Hepatocyte (in vitro differentiated cells): ENCODE measurements around the gene PRDM16.

ENCODE experiments used
- EZH2 ChIP-seq: fragments of 200-600 bp; sonication (generic); IDR thresholded peaks from 2 replicates; pipeline ENCODE4 v1.6.1; 2016; ENCODE audit warnings: antibody characterized with exemption, mild to moderate bottlenecking, borderline replicate concordance
- EZH2phosphoT487 ChIP-seq: fragments of 200-600 bp; sonication (generic); IDR thresholded peaks from one replicate; pipeline ENCODE4 v1.6.1; 2018; ENCODE audit warnings: antibody characterized with exemption, mild to moderate bottlenecking, low read depth, moderate library complexity; ENCODE audit not compliant: unreplicated experiment, severe bottlenecking
- TF ChIP-seq, protein P1 (sequence below): fragments of 200-600 bp; sonication (generic); IDR thresholded peaks from 2 replicates; pipeline ENCODE4 v1.5.1; 2016; ENCODE audit warnings: antibody characterized with exemption, mild to moderate bottlenecking; ENCODE audit not compliant: poor library complexity

DNA sequence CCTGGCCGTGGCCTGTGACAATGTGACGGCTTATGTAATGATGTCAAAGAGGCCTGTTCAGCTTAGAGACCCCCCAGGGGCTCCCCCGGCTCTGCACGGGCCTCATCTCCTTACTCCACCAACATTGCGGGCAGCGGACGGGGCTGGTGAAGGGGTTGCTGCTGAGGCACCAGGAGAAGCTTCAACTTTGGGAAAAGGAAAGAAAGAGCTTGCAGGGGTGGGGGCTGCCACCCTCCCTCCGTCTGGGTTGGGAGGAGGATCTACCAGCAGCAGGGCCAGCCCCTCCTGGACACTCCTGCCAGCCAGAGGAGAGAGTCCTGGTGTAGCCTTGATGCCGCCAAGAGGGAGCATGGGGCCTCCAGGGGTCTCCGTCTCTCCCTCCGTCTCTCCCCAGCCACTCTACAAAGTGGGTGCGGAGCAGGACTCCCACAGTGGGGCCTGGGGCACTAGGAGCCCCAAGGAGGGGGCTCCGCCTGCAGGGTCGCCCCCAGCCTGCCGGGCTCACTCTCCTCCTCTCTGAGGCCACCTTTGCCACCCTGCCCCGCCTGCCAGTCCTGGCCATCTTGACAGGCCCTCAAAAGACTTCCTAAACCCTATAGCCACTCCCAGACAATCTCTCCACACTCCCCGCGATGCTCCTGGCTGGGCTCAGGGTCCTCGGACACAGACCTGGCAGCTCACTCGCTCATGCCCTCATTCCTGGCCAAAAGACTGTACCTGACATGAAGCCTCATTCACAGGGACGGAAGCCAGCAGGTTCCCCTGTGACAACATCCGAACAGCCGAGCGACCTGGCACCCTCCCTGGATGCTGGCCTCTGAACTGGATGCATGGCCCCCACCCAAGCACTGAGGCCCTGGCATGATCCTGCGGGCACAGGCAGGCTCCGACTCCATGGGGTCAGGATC is 255.0 kb downstream of the PRDM16 start:
- TF ChIP-seq, protein P1, sequence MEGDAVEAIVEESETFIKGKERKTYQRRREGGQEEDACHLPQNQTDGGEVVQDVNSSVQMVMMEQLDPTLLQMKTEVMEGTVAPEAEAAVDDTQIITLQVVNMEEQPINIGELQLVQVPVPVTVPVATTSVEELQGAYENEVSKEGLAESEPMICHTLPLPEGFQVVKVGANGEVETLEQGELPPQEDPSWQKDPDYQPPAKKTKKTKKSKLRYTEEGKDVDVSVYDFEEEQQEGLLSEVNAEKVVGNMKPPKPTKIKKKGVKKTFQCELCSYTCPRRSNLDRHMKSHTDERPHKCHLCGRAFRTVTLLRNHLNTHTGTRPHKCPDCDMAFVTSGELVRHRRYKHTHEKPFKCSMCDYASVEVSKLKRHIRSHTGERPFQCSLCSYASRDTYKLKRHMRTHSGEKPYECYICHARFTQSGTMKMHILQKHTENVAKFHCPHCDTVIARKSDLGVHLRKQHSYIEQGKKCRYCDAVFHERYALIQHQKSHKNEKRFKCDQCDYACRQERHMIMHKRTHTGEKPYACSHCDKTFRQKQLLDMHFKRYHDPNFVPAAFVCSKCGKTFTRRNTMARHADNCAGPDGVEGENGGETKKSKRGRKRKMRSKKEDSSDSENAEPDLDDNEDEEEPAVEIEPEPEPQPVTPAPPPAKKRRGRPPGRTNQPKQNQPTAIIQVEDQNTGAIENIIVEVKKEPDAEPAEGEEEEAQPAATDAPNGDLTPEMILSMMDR, result no peak
- TF ChIP-seq EZH2 (no peak), EZH2phosphoT487 (no peak)
